ENCODE measurements around the gene PDZD4. TPM values are rescaled to one million over a fixed set of nuclear protein-coding genes. Genes with fewer than 3 reads are reported as not detected.

Gene PDZD4
- total and polyA plus RNA-seq, 10 of the 15 experiments (the other 5 are each of a cell fraction or from before 2014, with no cell fraction given), result 0.01 to 0.15 (median 0.04) TPM; not detected in 6

DNA sequence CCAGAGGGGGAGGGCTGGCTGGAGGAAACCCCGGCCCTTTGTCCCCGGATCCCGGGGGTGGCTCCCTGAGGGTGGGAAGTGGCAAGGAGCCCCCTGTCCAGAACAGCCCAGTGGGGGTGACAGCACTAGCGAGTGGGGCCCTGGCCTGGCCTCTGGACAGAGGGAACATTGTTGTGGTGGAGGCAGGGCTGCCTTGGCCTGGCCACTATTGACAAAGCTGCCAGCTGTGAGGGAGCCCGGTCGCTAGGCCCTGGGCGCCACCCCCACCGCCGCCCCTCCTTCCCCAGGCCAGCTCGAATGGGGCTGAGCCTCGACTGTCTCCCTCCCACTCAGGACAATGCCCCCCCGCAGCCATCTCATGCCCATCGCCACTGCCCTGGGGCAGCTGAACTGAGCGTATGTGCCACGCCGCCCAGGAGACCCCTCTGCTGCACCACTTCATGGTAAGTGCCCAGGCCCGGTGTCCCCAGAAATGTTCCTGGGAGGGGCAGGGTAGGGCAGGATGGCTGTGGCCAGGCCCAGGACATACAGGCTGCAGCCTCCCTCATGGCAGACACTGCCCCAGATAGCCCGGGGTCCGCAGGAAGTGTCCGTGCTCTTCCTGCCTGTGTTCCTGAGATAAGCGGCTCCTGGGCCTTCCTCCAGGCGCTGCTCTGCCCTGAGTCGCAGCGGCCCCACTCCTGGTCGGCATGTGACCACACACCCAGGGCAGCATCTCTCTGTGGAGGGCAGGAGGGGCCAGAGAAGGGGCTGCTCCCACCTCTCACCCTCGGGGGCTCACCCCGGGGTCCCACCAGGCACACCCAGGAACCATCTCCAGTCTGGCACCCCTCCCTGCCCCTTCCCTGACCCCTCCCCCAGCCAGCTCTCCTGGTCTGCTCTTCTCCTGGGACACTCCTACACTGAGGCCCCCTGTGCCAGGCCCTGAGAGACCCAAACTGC lies 64.9 kb downstream of the PDZD4 start:
- Histone ChIP-seq H3K27me3 (replicated peaks in 1 of 2; ENCODE audit: control insufficient read depth in 2 of 2, insufficient read depth in 2 of 2, low read length in 1 of 2) (no peaks in the 10 kb centered on the region), H3K79me2 (ENCODE audit: control insufficient read depth, insufficient read depth, low read length) (no peaks in the 10 kb centered on the region), H3K4me3 (no peak overlapping the region), H3K27ac (ENCODE audit: control insufficient read depth, insufficient read depth) (no peak overlapping the region), H3K9ac (ENCODE audit: control insufficient read depth, insufficient read depth, low read length) (no peak overlapping the region), H2AFZ (ENCODE audit: control insufficient read depth, low read depth, low read length) (no peak overlapping the region), H3K9me3 (replicated peaks; ENCODE audit: control insufficient read depth, insufficient read depth, low read length) (no peaks in the 10 kb centered on the region; the same call in 2 of the 3 replicates), H3K4me1 (ENCODE audit: control insufficient read depth, insufficient read depth, low read length) (no peaks in the 10 kb centered on the region), H4K20me1 (ENCODE audit: control insufficient read depth, insufficient read depth) (no peaks in the 10 kb centered on the region), H3K36me3 (ENCODE audit: control insufficient read depth in 2 of 2, insufficient read depth in 2 of 2, low read length in 1 of 2) (no peaks in the 10 kb centered on the region), H3K4me2 (ENCODE audit: control insufficient read depth, insufficient read depth) (no peak overlapping the region)
- in situ Hi-C loops (cut with MboI) (no loop called here), intact Hi-C loops (cut with micrococcal nuclease; ENCODE audit: unreplicated experiment) (no loop called here)
- ChIA-PET RAD21 (ENCODE audit: unreplicated experiment) (interaction anchor here (0.7 kb wide), 1 partner anchor 181 kb away, joined by 3 read pairs; no protein-coding TSS in a partner anchor), POLR2A (no interaction called here), SMC1A (ENCODE audit: uncharacterized antibody, unreplicated experiment) (no interaction called here), CTCF (interaction anchor here (1.0 kb wide), 1 partner anchor 98 kb away, joined by 4 read pairs; no protein-coding TSS in a partner anchor)
- FAIRE-seq, result no peak
- no peak for DNase-seq (ENCODE audit: low read depth, low spot score)
- ATAC-seq, result no peak
- 48% methylated on average over 20 of the region's 27 CpGs for WGBS (ENCODE audit: insufficient coverage, insufficient replicate concordance, low lambda C conversion rate, missing lambda C conversion rate)
- TF ChIP-seq, protein P1, sequence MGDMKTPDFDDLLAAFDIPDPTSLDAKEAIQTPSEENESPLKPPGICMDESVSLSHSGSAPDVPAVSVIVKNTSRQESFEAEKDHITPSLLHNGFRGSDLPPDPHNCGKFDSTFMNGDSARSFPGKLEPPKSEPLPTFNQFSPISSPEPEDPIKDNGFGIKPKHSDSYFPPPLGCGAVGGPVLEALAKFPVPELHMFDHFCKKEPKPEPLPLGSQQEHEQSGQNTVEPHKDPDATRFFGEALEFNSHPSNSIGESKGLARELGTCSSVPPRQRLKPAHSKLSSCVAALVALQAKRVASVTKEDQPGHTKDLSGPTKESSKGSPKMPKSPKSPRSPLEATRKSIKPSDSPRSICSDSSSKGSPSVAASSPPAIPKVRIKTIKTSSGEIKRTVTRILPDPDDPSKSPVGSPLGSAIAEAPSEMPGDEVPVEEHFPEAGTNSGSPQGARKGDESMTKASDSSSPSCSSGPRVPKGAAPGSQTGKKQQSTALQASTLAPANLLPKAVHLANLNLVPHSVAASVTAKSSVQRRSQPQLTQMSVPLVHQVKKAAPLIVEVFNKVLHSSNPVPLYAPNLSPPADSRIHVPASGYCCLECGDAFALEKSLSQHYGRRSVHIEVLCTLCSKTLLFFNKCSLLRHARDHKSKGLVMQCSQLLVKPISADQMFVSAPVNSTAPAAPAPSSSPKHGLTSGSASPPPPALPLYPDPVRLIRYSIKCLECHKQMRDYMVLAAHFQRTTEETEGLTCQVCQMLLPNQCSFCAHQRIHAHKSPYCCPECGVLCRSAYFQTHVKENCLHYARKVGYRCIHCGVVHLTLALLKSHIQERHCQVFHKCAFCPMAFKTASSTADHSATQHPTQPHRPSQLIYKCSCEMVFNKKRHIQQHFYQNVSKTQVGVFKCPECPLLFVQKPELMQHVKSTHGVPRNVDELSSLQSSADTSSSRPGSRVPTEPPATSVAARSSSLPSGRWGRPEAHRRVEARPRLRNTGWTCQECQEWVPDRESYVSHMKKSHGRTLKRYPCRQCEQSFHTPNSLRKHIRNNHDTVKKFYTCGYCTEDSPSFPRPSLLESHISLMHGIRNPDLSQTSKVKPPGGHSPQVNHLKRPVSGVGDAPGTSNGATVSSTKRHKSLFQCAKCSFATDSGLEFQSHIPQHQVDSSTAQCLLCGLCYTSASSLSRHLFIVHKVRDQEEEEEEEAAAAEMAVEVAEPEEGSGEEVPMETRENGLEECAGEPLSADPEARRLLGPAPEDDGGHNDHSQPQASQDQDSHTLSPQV (IDR thresholded peaks at IDR 0.05), result no peak
- BruUV-seq (replicated peaks), result no TSS peak

Measured in GM12878 (cell line).